ENCODE measurements around the gene ZNHIT2. TPM values are rescaled to one million over a fixed set of nuclear protein-coding genes. Genes with fewer than 3 reads are reported as not detected.

The ZNHIT2 gene
- total RNA-seq, 4 donors from 2014 or later = 4.6 to 9.6 (median 5.7) TPM; not detected in 1

DNA sequence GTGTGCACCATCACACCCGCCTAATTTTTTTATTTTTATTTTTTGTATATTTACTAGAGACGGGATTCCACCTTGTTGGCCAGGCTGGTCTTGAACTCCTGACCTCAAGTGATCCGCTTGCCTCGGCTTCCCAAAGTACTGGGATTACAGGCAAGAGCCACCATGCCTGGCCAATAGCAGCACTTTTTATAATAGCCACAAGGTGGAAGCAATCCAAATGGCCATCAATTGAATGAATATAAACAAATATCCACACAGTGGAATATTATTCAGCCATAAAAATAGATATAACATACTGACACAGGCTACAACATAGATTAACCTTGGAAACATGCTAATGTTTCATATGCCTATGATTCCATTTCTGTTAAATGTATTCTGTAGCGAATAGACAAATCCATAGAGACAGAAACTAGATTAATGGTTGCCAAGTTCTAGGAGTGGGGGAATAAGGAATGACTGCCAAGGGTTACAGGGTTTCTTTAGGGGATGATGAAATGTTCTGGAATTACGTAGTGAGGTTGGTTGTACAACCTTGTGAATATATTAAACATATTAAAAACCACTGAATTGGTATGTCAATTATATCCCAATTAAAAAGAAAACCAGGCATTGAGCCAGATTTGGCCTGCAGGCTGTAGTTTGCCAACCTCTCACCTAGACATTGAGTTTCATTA lies 16.7 kb downstream of the ZNHIT2 start:
- Histone ChIP-seq H3K27ac (no peak overlapping the region), H3K4me1 (peaks cover 0 to 6% of the 10 kb centered on the region in 2 donors), H3K4me3 (no peak overlapping the region), H3K9me3 (no peaks in the 10 kb centered on the region), H3K27me3 (no peaks in the 10 kb centered on the region), H3K36me3 (no peaks in the 10 kb centered on the region)
- no peak for DNase-seq
- TF ChIP-seq, protein P1, sequence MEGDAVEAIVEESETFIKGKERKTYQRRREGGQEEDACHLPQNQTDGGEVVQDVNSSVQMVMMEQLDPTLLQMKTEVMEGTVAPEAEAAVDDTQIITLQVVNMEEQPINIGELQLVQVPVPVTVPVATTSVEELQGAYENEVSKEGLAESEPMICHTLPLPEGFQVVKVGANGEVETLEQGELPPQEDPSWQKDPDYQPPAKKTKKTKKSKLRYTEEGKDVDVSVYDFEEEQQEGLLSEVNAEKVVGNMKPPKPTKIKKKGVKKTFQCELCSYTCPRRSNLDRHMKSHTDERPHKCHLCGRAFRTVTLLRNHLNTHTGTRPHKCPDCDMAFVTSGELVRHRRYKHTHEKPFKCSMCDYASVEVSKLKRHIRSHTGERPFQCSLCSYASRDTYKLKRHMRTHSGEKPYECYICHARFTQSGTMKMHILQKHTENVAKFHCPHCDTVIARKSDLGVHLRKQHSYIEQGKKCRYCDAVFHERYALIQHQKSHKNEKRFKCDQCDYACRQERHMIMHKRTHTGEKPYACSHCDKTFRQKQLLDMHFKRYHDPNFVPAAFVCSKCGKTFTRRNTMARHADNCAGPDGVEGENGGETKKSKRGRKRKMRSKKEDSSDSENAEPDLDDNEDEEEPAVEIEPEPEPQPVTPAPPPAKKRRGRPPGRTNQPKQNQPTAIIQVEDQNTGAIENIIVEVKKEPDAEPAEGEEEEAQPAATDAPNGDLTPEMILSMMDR (IDR thresholded peaks at IDR 0.05) = no peak
- no peak for TF ChIP-seq POLR2A (IDR thresholded peaks at IDR 0.05)
- intact Hi-C loops (cut with DNase I; ENCODE audit: low total_unique reads) = no loop called here

DNA sequence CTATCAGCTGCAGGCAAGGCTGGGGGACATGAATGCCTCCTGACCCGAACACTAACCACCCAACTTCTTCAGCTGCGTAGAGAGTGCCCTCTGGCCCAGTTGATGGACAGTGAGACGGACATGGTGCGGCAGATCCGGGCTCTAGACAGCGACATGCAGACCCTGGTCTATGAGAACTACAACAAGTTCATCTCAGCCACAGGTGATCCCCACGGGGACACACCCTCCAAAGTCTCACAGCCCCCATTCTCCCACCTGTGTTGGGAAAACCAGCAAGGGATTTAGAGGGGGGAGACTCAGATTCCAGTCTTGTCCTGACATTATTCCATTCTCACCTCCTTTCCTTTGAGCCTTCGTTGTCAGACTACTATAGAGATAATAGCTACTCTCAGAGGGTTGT lies 20.6 kb downstream of the ZNHIT2 start:
- H3K36me3 ChIP-seq = no peaks in the 10 kb centered on the region
- H3K4me3 ChIP-seq = peak overlapping the region; percentile 80 to 91
- peaks cover 0 to 6% of the 10 kb centered on the region in 2 donors for H3K4me1 ChIP-seq
- TF ChIP-seq, protein P1 (IDR thresholded peaks at IDR 0.05) = no peak
- H3K27ac ChIP-seq = peak overlapping the region; percentile 85 to 91
- DNase-seq = no peak
- intact Hi-C loops (cut with DNase I; ENCODE audit: low total_unique reads) = no loop called here
- H3K27me3 ChIP-seq = no peaks in the 10 kb centered on the region
- H3K9me3 ChIP-seq = no peaks in the 10 kb centered on the region

DNA sequence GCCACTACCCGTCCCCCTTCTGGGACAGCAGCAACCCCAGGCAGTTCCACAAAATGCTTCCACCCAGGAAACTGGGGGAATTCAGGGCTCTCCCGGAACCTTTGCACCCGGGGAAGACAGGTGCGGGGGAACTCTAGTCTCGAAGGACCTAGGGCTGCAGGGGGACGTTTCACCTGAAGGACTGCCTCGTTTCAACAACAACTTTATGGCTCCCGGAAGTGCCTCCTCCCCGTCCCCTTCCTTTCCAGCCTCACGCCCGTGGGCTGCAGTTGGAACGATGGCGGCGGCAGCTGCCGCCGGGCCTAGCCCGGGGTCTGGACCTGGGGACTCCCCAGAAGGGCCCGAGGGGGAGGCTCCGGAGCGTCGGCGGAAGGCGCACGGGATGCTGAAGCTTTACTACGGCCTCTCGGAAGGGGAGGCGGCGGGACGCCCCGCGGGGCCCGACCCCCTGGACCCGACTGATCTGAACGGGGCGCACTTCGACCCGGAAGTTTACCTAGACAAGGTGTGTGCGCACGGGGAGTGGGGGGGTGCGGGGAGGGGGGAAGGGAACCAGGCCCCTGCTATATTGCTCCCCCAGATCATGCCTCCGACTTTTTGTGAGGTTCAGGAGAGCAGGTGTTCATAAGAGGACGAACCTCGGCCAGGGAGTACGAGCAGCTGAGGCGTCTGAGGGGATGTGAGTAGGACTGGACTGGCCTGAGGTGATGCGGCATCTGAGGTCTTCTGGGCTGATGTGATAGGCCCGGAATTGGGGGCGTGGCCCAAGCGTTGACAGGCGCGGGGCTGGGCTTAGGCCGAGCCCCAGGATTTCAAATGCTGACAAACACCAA lies 21.3 kb downstream of the ZNHIT2 start, which contains the start of gene VPS51:
VPS51 (plus strand) TSS at position 241 of the 833 bp plus-strand sequence; CDS start at position 278, 37 bp downstream.
- Histone ChIP-seq H3K4me1 (peaks cover 0 to 6% of the 10 kb centered on the region in 2 donors), H3K4me3 (peak within 1 kb of the TSS; percentile 80 to 91), H3K9me3 (no peaks in the 10 kb centered on the region), H3K27me3 (no peaks in the 10 kb centered on the region), H3K27ac (peak within 1 kb of the TSS; percentile 85 to 91), H3K36me3 (no peaks in the 10 kb centered on the region)
- intact Hi-C loops (cut with DNase I; ENCODE audit: low total_unique reads) = no loop called here
- TF ChIP-seq POLR2A (IDR thresholded peaks at IDR 0.05) = peak; percentile 20 to 58
- TF ChIP-seq, protein P1 (IDR thresholded peaks at IDR 0.05) = peak in 2 of 4 experiments; percentile 35 to 57
- DNase-seq = peak; percentile 83 to 88

DNA sequence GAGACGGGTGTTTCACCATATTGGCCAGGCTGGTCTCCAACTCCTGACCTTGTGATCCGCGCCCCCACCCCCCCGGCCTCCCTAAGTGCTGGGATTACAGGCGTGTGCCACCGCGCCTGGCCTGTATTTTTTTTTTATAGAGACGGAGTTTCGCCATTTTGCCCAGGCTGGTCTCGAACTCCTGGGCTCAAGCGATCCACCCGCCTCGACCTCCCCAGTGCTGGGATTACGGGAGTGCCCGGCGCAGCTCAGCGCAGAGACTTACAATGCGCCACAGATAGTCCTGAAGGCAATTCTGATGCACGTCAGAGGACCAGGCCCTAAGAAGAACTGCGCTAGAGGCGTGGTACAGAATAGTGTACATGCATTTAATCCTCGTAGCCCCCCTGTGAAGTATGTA lies 22.1 kb downstream of the ZNHIT2 start:
- Histone ChIP-seq H3K36me3 (no peaks in the 10 kb centered on the region), H3K4me1 (peaks cover 0 to 6% of the 10 kb centered on the region in 2 donors), H3K27me3 (no peaks in the 10 kb centered on the region), H3K27ac (peak overlapping the region; percentile 85 to 91), H3K4me3 (no peak overlapping the region), H3K9me3 (no peaks in the 10 kb centered on the region)
- intact Hi-C loops (cut with DNase I; ENCODE audit: low total_unique reads) = no loop called here
- no peak for TF ChIP-seq POLR2A (IDR thresholded peaks at IDR 0.05)
- TF ChIP-seq, protein P1 (IDR thresholded peaks at IDR 0.05) = no peak
- DNase-seq = peak in 1 of 2 donors; percentile 30

DNA sequence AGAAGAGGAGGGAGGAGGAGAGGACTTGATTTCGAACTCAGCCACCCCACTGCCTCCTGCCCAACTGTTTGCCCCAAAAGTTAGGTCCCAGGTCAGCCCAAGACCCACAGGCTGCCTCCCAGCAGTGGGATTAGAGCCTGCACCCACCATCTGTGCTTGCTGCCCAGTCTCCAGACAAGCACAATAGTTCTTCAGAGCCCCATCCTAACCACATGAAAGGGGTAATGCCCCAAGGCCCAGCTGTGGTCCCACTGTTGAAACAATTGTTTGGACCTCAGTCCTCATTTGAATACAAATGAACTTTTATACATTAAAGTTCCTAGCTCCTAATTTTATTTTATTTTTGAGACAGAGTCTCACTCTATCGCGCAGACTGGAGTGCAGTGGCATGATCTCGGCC lies 26.9 kb downstream of the ZNHIT2 start:
- Histone ChIP-seq H3K4me3 (no peak overlapping the region), H3K4me1 (no peaks in the 10 kb centered on the region), H3K9me3 (no peaks in the 10 kb centered on the region), H3K27ac (no peak overlapping the region), H3K27me3 (no peaks in the 10 kb centered on the region), H3K36me3 (no peaks in the 10 kb centered on the region)
- DNase-seq = no peak
- intact Hi-C loops (cut with DNase I; ENCODE audit: low total_unique reads) = no loop called here
- TF ChIP-seq, protein P1 (IDR thresholded peaks at IDR 0.05) = no peak
- TF ChIP-seq POLR2A (IDR thresholded peaks at IDR 0.05) = no peak
